Panc1 (cell line): Measurements from ENCODE around the gene ZMYND10.

Experiments used
- POLR2AphosphoS5 ChIP-seq: IDR thresholded peaks from 2 replicates; pipeline ENCODE4 v1.6.1; 2012; ENCODE audit warnings: mild to moderate bottlenecking, low read depth, low read length, moderate library complexity
- REST ChIP-seq, 2 experiments: IDR thresholded peaks; 2 replicates each; pipeline ENCODE4 v1.6.1; 2011 to 2012; ENCODE audit warnings: low read depth in 2 of 2, control low read depth in 1 of 2, low read length in 1 of 2, mild to moderate bottlenecking in 1 of 2, moderate library complexity in 1 of 2; ENCODE audit not compliant: insufficient read depth in 1 of 2
- SIN3A ChIP-seq: IDR thresholded peaks from 2 replicates; pipeline ENCODE4 v1.6.1; 2012; ENCODE audit warnings: low read depth, mild to moderate bottlenecking, low read length, moderate library complexity, borderline replicate concordance; ENCODE audit not compliant: insufficient read depth
- TCF7L2 ChIP-seq: IDR thresholded peaks from 2 replicates; pipeline ENCODE4 v1.6.1; 2011; ENCODE audit warnings: mild to moderate bottlenecking, low read depth, low read length, inconsistent platforms
- TF ChIP-seq, protein P1 (sequence below): fragments of 450-650 bp; IDR thresholded peaks from 2 replicates; pipeline ENCODE4 v1.5.1; 2017; ENCODE audit warnings: mild to moderate bottlenecking

- TF ChIP-seq, protein P1, sequence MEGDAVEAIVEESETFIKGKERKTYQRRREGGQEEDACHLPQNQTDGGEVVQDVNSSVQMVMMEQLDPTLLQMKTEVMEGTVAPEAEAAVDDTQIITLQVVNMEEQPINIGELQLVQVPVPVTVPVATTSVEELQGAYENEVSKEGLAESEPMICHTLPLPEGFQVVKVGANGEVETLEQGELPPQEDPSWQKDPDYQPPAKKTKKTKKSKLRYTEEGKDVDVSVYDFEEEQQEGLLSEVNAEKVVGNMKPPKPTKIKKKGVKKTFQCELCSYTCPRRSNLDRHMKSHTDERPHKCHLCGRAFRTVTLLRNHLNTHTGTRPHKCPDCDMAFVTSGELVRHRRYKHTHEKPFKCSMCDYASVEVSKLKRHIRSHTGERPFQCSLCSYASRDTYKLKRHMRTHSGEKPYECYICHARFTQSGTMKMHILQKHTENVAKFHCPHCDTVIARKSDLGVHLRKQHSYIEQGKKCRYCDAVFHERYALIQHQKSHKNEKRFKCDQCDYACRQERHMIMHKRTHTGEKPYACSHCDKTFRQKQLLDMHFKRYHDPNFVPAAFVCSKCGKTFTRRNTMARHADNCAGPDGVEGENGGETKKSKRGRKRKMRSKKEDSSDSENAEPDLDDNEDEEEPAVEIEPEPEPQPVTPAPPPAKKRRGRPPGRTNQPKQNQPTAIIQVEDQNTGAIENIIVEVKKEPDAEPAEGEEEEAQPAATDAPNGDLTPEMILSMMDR: no peak; the same call in 1 of the 2 replicates
- no peak for TF ChIP-seq REST (IDR thresholded peaks at IDR 0.05; ENCODE audit: insufficient read depth in 1 of 2, low read depth in 2 of 2, low read length in 1 of 2)
- TF ChIP-seq SIN3A: no peak
- TF ChIP-seq POLR2AphosphoS5: no peak
- TF ChIP-seq TCF7L2: no peak
These were observed 42.6 kb upstream of the ZMYND10 start for GRCh38 chr3:50388016-50388719.
